Karpas-422 (cell line): ENCODE measurements around the gene CADPS. TPM values are rescaled to one million over a fixed set of nuclear protein-coding genes. Genes with fewer than 3 reads are reported as not detected.
A peak's percentile ranks its signal among the peaks of the same experiment; 100 is the strongest.

ENCODE experiments used
- DNase-seq: peaks from one replicate; pipeline ENCODE4 v3.0.0-alpha.2; 2015
- H2AFZ ChIP-seq: fragments of 200-600 bp; sonication (generic); 2 replicates; pipeline ENCODE4 v1.6.1; 2014; ENCODE audit warnings: antibody characterized with exemption, low read length, mixed read lengths
- H3K27ac ChIP-seq: fragments of 200-600 bp; sonication (generic); 2 replicates; pipeline ENCODE4 v1.5.1; 2014; ENCODE audit warnings: mild to moderate bottlenecking, low read length, moderate library complexity
- H3K27me3 ChIP-seq: fragments of 200-600 bp; sonication (generic); 2 replicates; pipeline ENCODE4 v1.6.1; 2014; ENCODE audit warnings: low read length, mixed read lengths
- H3K36me3 ChIP-seq: fragments of 200-600 bp; sonication (generic); 2 replicates; pipeline ENCODE4 v1.6.1; 2014; ENCODE audit warnings: low read length, mixed read lengths; ENCODE audit not compliant: insufficient read depth
- H3K4me1 ChIP-seq: fragments of 200-600 bp; sonication (generic); 2 replicates; pipeline ENCODE4 v1.6.1; 2014; ENCODE audit warnings: mild to moderate bottlenecking, low read length, mixed read lengths
- H3K4me2 ChIP-seq: fragments of 200-600 bp; sonication (generic); 2 replicates; pipeline ENCODE4 v1.6.1; 2014; ENCODE audit warnings: low read length, low read depth, mild to moderate bottlenecking; ENCODE audit not compliant: poor library complexity, severe bottlenecking
- H3K4me3 ChIP-seq: fragments of 200-600 bp; sonication (generic); 2 replicates; pipeline ENCODE4 v1.5.1; 2014; ENCODE audit warnings: mild to moderate bottlenecking, antibody characterized with exemption, low read length, mixed read lengths
- H3K79me2 ChIP-seq: fragments of 200-600 bp; sonication (generic); 2 replicates; pipeline ENCODE4 v1.6.1; 2014; ENCODE audit warnings: mild to moderate bottlenecking, low read length, mixed read lengths
- H3K9ac ChIP-seq: fragments of 200-600 bp; sonication (generic); 2 replicates; pipeline ENCODE4 v1.6.0; 2014; ENCODE audit warnings: low read length
- H3K9me2 ChIP-seq: fragments of 200-600 bp; sonication (generic), shearing (Covaris generic); replicated peaks from 2 replicates; pipeline ENCODE4 v1.6.0; 2014; ENCODE audit warnings: mild to moderate bottlenecking, low read length, moderate library complexity; ENCODE audit not compliant: insufficient read depth
- H3K9me3 ChIP-seq: fragments of 300-700, 200-600 bp; sonication (generic); 2 replicates; pipeline ENCODE4 v1.6.1; 2014; ENCODE audit warnings: low read length, mixed read lengths
- H4K20me1 ChIP-seq: fragments of 200-600 bp; sonication (generic); 2 replicates; pipeline ENCODE4 v1.6.1; 2014; ENCODE audit warnings: mild to moderate bottlenecking, antibody characterized with exemption, low read length, low read depth; ENCODE audit not compliant: insufficient read depth
- total RNA-seq: library from RNA; depleted of rRNA; stranded (reverse); fragments of >200 nt; shearing (Covaris generic); gene quantifications from 2 replicates; pipeline ENCODE4 v1.2.3, GENCODE V29; 2014; ENCODE audit warnings: low replicate concordance

The CADPS gene
- total RNA-seq, 1 experiment from 2014 or later, result 1.9 TPM

DNA sequence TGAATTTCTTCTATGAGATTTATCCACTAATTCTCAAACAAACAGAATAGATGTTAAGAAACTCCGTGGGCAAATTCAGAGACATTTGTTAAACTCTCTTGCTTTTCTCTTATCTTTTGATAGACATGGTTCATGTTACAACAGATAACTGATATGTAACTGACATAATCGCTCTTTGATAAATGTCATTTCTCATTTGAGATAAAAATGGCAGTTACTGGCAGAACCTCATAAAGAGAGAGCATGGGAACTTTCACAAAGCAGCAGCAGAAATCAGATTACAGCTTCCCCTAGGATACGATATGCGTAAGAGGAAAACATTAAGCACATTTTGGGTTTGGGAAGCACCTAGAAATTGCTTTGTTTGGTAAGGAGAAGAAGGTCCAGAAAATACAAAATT, 126.1 kb downstream of the CADPS start:
- Histone ChIP-seq H3K9me3 (no peaks in the 10 kb centered on the region), H3K27me3 (no peaks in the 10 kb centered on the region), H3K9me2 (no peaks in the 10 kb centered on the region), H3K79me2 (no peaks in the 10 kb centered on the region), H3K27ac (no peak overlapping the region), H3K4me1 (no peaks in the 10 kb centered on the region), H2AFZ (no peak overlapping the region), H3K4me3 (no peak overlapping the region), H4K20me1 (no peaks in the 10 kb centered on the region), H3K4me2 (no peak overlapping the region), H3K36me3 (no peaks in the 10 kb centered on the region), H3K9ac (no peak overlapping the region)
- no peak for DNase-seq

DNA sequence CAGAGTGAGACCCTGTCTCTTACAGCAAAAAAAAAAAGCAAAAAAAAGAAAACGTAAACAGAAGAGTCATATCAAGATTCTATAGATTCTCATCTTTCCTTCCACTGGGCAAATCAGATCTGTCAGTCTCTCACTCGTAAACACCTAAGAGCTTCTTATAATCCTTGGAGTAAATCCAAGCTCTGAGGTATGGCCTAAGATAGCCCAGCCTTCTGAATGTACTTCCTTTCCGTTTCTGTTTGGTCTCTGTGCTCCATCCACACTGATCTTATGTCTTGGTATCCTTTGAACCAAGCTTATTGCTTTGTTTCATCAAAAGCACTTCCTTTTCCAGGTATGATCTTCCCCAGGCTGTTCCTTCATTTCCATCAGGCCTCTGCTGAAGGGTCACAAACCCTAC, 137.8 kb downstream of the CADPS start:
- Histone ChIP-seq H2AFZ (no peak overlapping the region), H3K27me3 (no peaks in the 10 kb centered on the region), H3K9me3 (no peaks in the 10 kb centered on the region; the same call in 1 of the 2 replicates)

DNA sequence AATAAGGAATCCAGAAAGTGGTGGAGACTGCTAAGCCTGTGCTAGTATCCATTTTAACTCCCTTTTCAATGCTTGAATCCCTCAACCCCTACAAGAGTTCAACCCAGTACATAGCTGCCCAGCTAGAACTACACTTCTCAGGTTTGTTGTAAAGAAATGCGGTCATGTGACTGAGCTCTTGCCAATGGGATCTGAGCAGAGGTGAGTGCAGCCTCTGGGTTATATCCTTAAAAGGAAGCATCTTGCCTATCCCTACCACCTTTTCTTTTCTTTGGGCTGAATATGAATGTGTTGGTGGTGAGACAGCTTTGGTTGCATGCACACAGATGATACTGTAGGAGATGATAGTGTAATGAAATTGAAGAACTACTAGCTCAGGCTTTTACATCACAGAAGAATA, 139.7 kb downstream of the CADPS start:
- H4K20me1 ChIP-seq, result no peaks in the 10 kb centered on the region
- no peak for DNase-seq
- no peaks in the 10 kb centered on the region for H3K27me3 ChIP-seq
- H3K9ac ChIP-seq, result no peak overlapping the region
- no peaks in the 10 kb centered on the region for H3K36me3 ChIP-seq
- no peaks in the 10 kb centered on the region for H3K9me2 ChIP-seq
- H3K4me2 ChIP-seq, result no peak overlapping the region
- H2AFZ ChIP-seq, result no peak overlapping the region
- H3K79me2 ChIP-seq, result no peaks in the 10 kb centered on the region
- H3K4me1 ChIP-seq, result 0 out of 2 replicates have a peak, but pooled peaks cover 2% of the 10 kb centered on the region
- H3K9me3 ChIP-seq, result no peaks in the 10 kb centered on the region; the same call in 1 of the 2 replicates
- H3K4me3 ChIP-seq, result no peak overlapping the region
- no peak overlapping the region for H3K27ac ChIP-seq

More for the DNA sequence above, 137.8 kb downstream of the CADPS start:
- no peak for DNase-seq
- H3K36me3 ChIP-seq, result no peaks in the 10 kb centered on the region
- H3K4me2 ChIP-seq, result no peak overlapping the region
- no peak overlapping the region for H3K9ac ChIP-seq
- H3K9me2 ChIP-seq, result no peaks in the 10 kb centered on the region
- no peaks in the 10 kb centered on the region for H4K20me1 ChIP-seq
- H3K4me1 ChIP-seq, result no peaks in the 10 kb centered on the region
- H3K27ac ChIP-seq, result no peak overlapping the region
- H3K79me2 ChIP-seq, result no peaks in the 10 kb centered on the region
- no peak overlapping the region for H3K4me3 ChIP-seq

DNA sequence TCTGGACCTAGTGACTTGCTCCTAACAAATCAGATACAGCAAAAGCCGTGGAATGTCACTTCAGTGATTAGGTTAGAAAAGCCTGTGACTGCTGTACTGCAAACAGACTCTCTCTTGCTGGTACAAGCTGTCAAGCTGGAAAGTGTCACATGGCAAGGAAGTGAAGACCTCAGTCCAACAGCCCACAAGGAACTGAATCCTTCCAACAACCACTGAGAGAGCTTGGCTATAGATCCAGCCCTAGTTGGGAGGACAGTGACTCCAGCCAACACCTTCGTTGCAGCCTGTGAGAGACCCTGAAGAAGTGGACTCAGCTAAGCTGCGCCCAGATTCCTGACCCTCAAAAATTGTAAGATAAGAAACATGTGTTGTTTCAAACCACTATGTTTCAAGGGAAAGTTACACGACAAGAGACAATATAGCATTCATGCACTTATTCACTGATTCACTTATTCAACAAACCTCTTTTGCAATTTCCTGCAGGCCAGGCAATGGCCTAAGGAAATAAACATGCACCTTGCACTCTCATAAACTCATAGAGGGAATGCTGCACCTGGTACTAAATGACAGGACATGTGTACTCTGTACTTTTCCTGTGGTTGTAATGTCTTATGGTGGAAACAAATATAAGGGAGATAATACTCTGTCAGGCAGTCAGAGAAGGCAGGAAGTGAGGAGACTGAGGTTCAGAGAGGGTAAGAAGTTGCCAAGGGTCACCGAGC, 142.9 kb downstream of the CADPS start:
- no peak for DNase-seq
- Histone ChIP-seq H2AFZ (no peak overlapping the region), H3K79me2 (no peaks in the 10 kb centered on the region), H3K4me3 (no peak overlapping the region), H3K27me3 (no peaks in the 10 kb centered on the region), H3K9me2 (no peaks in the 10 kb centered on the region), H3K9me3 (no peaks in the 10 kb centered on the region), H3K4me1 (peaks cover 7% of the 10 kb centered on the region), H3K27ac (no peak overlapping the region), H3K9ac (no peak overlapping the region), H3K36me3 (no peaks in the 10 kb centered on the region), H4K20me1 (no peaks in the 10 kb centered on the region), H3K4me2 (no peak overlapping the region)

DNA sequence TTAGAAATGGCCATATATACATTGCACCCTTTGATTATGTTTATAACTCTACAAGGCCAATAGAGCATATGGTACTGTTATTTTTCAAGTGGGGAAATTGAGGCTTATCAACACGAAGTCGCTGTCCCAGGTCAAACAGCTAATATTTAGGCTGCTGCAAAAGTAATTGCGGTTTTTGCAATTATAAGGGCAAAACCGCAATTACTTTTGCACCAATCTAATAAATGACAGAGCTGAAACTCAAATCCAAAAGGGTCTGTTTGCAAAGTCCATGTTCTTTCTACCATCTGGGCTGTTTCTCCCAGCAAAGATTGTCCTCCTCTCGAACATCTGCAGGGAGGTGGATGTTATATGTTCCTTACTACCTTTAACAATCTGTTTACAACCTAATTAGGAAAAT, 147.2 kb downstream of the CADPS start:
- Histone ChIP-seq H3K27me3 (no peaks in the 10 kb centered on the region), H3K79me2 (no peaks in the 10 kb centered on the region), H3K9me2 (no peaks in the 10 kb centered on the region), H3K9me3 (no peaks in the 10 kb centered on the region), H3K4me1 (peaks cover 51% of the 10 kb centered on the region), H2AFZ (no peak overlapping the region), H4K20me1 (no peaks in the 10 kb centered on the region), H3K4me3 (no peak overlapping the region), H3K9ac (no peak overlapping the region), H3K4me2 (no peak overlapping the region), H3K27ac (no peak overlapping the region), H3K36me3 (no peaks in the 10 kb centered on the region)
- no peak for DNase-seq

DNA sequence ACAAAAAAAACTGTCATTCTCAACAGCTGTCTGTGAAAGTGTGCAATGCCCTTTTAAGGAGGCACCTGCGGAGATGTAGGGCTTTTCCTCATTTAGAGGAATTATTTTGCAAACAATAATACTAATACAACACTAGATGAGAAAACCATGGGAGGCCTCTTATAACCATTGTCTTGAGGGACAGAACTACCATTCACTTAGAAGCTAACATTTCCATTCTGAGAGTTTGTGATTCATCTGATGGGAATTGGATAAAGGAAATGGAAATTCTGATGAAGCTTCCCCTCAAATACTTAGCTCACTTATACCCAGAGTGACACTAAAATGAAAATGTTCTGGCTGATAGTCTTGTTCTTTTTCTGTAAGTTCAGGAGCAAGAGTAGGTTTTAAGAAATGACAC, 147.7 kb downstream of the CADPS start:
- no peak overlapping the region for H2AFZ ChIP-seq
- H3K27me3 ChIP-seq, result no peaks in the 10 kb centered on the region
- no peak for DNase-seq
- H3K9ac ChIP-seq, result no peak overlapping the region
- H4K20me1 ChIP-seq, result no peaks in the 10 kb centered on the region
- H3K4me1 ChIP-seq, result peaks cover 56% of the 10 kb centered on the region
- H3K9me3 ChIP-seq, result no peaks in the 10 kb centered on the region
- H3K4me2 ChIP-seq, result no peak overlapping the region
- H3K27ac ChIP-seq, result no peak overlapping the region
- H3K79me2 ChIP-seq, result no peaks in the 10 kb centered on the region
- no peak overlapping the region for H3K4me3 ChIP-seq
- H3K9me2 ChIP-seq, result no peaks in the 10 kb centered on the region
- no peaks in the 10 kb centered on the region for H3K36me3 ChIP-seq

DNA sequence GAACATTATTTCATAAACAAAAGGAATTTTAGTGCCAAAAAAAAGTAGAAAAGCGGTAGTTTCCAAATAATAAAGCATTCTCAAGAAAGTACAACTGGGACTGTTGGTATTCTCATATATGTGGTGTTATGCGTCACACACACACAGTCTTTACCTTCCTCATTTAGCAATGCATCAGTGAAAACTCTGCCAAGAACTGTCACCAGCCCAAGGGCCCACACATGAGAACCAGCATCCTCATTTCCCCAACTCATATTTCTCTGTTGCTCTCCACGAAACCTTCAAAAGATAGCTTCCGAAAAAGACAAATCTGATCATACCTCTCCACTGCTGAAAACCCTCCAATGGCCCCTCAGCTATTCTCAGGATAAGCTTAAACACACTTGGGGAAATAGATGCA, 150.7 kb downstream of the CADPS start:
- peak overlapping the region; percentile 59 for H3K4me3 ChIP-seq
- H3K4me2 ChIP-seq, result peak overlapping the region; percentile 88
- peaks cover 69% of the 10 kb centered on the region for H3K4me1 ChIP-seq
- H2AFZ ChIP-seq, result no peak overlapping the region
- H4K20me1 ChIP-seq, result no peaks in the 10 kb centered on the region
- H3K79me2 ChIP-seq, result no peaks in the 10 kb centered on the region
- no peaks in the 10 kb centered on the region for H3K27me3 ChIP-seq
- no peaks in the 10 kb centered on the region for H3K36me3 ChIP-seq
- no peaks in the 10 kb centered on the region for H3K9me2 ChIP-seq
- peak overlapping the region; percentile 70 for H3K9ac ChIP-seq
- peak overlapping the region; percentile 96 for H3K27ac ChIP-seq
- DNase-seq, result peak; percentile 84
- no peaks in the 10 kb centered on the region for H3K9me3 ChIP-seq

DNA sequence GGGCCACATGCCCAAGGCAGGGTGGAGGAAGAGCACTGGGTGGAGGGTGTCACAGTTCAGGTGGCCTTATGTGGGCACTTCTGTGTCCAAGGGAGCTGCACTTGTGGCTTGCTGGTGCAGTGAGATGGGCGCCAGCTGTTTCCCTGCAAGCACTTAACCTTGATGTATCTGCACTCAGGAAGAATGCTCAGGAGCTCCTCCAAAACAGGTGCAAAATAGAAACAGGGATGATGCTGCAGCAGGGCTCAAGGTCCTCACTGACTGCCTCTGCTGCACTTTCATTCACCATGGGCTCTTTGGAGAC, 151.3 kb downstream of the CADPS start:
- no peaks in the 10 kb centered on the region for H3K9me3 ChIP-seq
- no peaks in the 10 kb centered on the region for H3K27me3 ChIP-seq
- H3K9me2 ChIP-seq, result no peaks in the 10 kb centered on the region
- H3K9ac ChIP-seq, result peak overlapping the region; percentile 70
- no peak overlapping the region for H2AFZ ChIP-seq
- H4K20me1 ChIP-seq, result no peaks in the 10 kb centered on the region
- peaks cover 69% of the 10 kb centered on the region for H3K4me1 ChIP-seq
- H3K27ac ChIP-seq, result peak overlapping the region; percentile 96
- H3K4me2 ChIP-seq, result peak overlapping the region; percentile 88
- H3K79me2 ChIP-seq, result no peaks in the 10 kb centered on the region
- H3K36me3 ChIP-seq, result no peaks in the 10 kb centered on the region
- peak overlapping the region; percentile 59 for H3K4me3 ChIP-seq
- DNase-seq, result no peak
